Globus pallidus (tissue), 1 donor: Measurements from ENCODE around the gene SENP6.
"Not testable (repeated sequence)": the region's sequence is repeated elsewhere in the genome, so short reads cannot be mapped to it uniquely, and the experiment has no call there.

Experiments used
- DNase-seq: peaks from one replicate; pipeline ENCODE4 v3.0.0-alpha.2; 2015; ENCODE audit warnings: low spot score

SENP6 gene

GRCh38 chr6:75601304-75602245 is at the start of gene SENP6:
Gene SENP6 (plus strand): TSS chr6:75601880. CDS start chr6:75602525, 645 bp downstream.
- peak; percentile 86 for DNase-seq

GRCh38 chr6:75556240-75556639 is 45.4 kb upstream of the SENP6 start:
- DNase-seq = no peak

- no peak for DNase-seq
These were observed 44.6 kb upstream of the SENP6 start for GRCh38 chr6:75557068-75557467.

GRCh38 chr6:75563032-75563431 is 38.6 kb upstream of the SENP6 start:
- DNase-seq = no peak

- no peak for DNase-seq
These were observed 35.4 kb upstream of the SENP6 start for GRCh38 chr6:75566137-75566767.

- DNase-seq = no peak
These were observed 33.6 kb upstream of the SENP6 start for GRCh38 chr6:75568100-75568499.

- no peak for DNase-seq
These were observed 32.7 kb upstream of the SENP6 start for GRCh38 chr6:75568965-75569364.

- DNase-seq = not testable (repeated sequence)
These were observed 31.0 kb upstream of the SENP6 start for GRCh38 chr6:75570671-75571070.

GRCh38 chr6:75572072-75572471 is 29.6 kb upstream of the SENP6 start:
- no peak for DNase-seq

- DNase-seq = no peak
These were observed 21.7 kb upstream of the SENP6 start for GRCh38 chr6:75579951-75580350.

GRCh38 chr6:75581231-75581630 is 20.4 kb upstream of the SENP6 start:
- DNase-seq = no peak

- DNase-seq = not testable (repeated sequence)
These were observed 17.1 kb upstream of the SENP6 start for GRCh38 chr6:75584552-75584951.

GRCh38 chr6:75588948-75589347 is 12.7 kb upstream of the SENP6 start:
- no peak for DNase-seq

- DNase-seq = no peak
These were observed 11.3 kb upstream of the SENP6 start for GRCh38 chr6:75590370-75590769.

GRCh38 chr6:75596380-75596779 is 5.3 kb upstream of the SENP6 start:
- not testable (repeated sequence) for DNase-seq

- DNase-seq = no peak
These were observed 912 bp upstream of the SENP6 start for GRCh38 chr6:75600768-75601167.

- DNase-seq = peak; percentile 30
These were observed 796 bp downstream of the SENP6 start for GRCh38 chr6:75602246-75603105.

GRCh38 chr6:75603106-75603420 is 1.4 kb downstream of the SENP6 start:
- no peak for DNase-seq

- no peak for DNase-seq
These were observed 2.6 kb downstream of the SENP6 start for GRCh38 chr6:75604294-75604693.

GRCh38 chr6:75605635-75606034 is 4.0 kb downstream of the SENP6 start:
- DNase-seq = no peak

GRCh38 chr6:75608304-75608703 is 6.6 kb downstream of the SENP6 start:
- no peak for DNase-seq

- DNase-seq = peak; percentile 38
These were observed 7.4 kb downstream of the SENP6 start for GRCh38 chr6:75608956-75609533.
